GM12891 (cell line): ENCODE measurements around the gene ABCA13.
A peak's percentile ranks its signal among the peaks of the same experiment; 100 is the strongest.

Source experiments
- DNase-seq: peaks from one replicate; pipeline ENCODE4 v3.0.0; 2011; ENCODE audit warnings: low spot score; ENCODE audit not compliant: insufficient read length
- FAIRE-seq: peaks from 2 replicates; lab custom pipeline; 2011; peaks lifted over from hg19 to GRCh38; lab: Jason Lieb, UNC
- PAX5 ChIP-seq: IDR thresholded peaks from 2 replicates; pipeline ENCODE4 v1.6.1; 2011; ENCODE audit warnings: low read length, moderate library complexity, mild to moderate bottlenecking; ENCODE audit not compliant: insufficient read depth, severe bottlenecking
- POLR2A ChIP-seq: IDR thresholded peaks from 2 replicates; pipeline ENCODE4 v1.6.1; 2011; ENCODE audit warnings: low read depth, low read length, control low read depth
- POLR2AphosphoS5 ChIP-seq: IDR thresholded peaks from 2 replicates; pipeline ENCODE4 v1.6.1; 2011; ENCODE audit warnings: low read depth, low read length, control low read depth
- POU2F2 ChIP-seq: IDR thresholded peaks from 2 replicates; pipeline ENCODE4 v1.6.1; 2011; ENCODE audit warnings: low read depth, mild to moderate bottlenecking, control low read depth, low read length, moderate library complexity
- SPI1 ChIP-seq: IDR thresholded peaks from 2 replicates; pipeline ENCODE4 v1.6.1; 2011; ENCODE audit warnings: low read depth, low read length, control low read depth
- TAF1 ChIP-seq: IDR thresholded peaks from 2 replicates; pipeline ENCODE4 v1.6.1; 2011; ENCODE audit warnings: low read depth, low read length, control low read depth

Gene ABCA13

DNA sequence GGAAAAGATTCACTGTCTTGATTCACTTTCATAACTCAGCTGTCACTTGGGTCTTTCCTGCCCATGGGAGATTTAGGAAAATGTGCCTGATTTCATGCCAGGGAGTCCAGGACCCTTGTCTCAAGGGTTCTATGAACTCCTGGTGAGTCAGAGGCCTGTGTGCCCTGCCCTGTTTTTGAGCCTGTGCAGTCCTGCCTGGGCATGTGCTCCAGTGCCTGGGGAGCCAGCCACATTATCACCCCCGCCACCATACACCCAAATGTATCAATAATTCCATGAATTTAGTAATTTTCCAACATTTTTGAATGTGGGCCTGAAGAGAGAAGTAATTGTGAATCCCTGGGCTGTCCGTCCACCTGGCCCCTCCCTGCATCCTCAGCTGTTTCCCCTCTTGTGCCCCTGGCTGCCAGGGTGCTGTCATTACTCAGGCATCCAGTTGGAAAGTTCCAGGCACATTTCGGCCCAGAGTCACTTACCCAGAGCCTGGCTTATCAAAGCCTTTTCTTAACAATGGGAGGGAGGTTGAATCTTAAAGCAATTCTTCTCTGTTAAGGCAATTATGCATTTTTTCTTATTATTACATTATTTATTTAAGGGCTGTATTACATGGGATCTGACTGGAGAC is 465.2 kb downstream of the ABCA13 start:
- DNase-seq (no peak), FAIRE-seq (no peak)
- TF ChIP-seq POU2F2 = no peak
- TF ChIP-seq POLR2AphosphoS5 = no peak
- no peak for TF ChIP-seq SPI1
- no peak for TF ChIP-seq TAF1
- TF ChIP-seq PAX5 = no peak
- TF ChIP-seq POLR2A = no peak

DNA sequence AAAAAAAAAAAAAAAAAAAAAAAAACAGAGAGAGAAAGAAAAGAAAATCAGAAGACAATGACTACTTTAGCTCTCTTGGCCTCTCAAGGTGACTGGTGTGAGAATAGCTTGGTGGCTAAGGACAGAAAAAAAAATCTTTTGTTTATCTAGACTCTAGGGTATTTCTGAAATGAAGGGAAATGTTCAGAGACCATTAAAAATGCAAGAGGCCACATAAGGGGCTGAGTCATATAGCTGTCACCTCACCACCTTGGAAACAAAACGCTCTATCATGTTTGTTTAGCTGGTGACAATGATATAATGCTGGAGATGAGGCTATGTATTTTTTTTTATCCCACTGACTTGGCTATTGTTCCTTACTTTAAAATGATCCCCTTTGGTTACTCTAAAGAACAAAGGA is 466.1 kb downstream of the ABCA13 start:
- DNase-seq (no peak), FAIRE-seq (no peak)
- no peak for TF ChIP-seq SPI1
- TF ChIP-seq POLR2AphosphoS5 = no peak
- no peak for TF ChIP-seq POU2F2
- TF ChIP-seq TAF1 = no peak
- no peak for TF ChIP-seq POLR2A

GRCh38 chr7:48638041-48638440 is 466.8 kb downstream of the ABCA13 start:
- TF ChIP-seq SPI1 = no peak
- no peak for TF ChIP-seq POLR2A
- no peak for TF ChIP-seq TAF1
- TF ChIP-seq PAX5 = no peak
- no peak for TF ChIP-seq POLR2AphosphoS5
- TF ChIP-seq POU2F2 = no peak
- FAIRE-seq = no peak
- DNase-seq = no peak

DNA sequence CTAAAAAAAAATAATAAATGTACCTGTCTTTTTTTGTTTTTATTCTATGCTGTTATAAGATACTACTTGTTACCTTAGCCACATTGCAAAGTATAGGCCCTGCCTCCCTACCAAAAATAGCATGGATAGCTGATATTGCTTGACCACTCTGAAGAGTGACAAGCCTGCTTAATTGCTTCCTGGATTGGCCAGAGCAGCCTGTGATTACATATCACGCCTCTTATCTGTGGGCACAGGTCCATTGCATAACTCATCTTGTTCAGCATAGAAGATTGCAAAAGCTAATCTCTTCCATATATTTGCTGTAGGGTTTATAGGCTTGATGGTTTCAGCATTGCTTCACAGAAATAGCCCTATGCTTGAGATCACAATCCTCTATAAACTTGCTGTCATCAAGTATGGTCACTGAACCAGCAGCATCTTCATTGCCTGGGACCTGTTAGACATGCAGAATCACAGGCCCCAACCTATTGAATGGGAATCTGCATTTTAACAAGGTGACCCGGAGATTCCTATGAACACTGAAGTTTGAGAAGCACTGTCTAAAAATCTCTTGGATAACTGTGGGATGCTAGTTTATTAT is 472.3 kb downstream of the ABCA13 start:
- DNase-seq (no peak), FAIRE-seq (no peak)
- no peak for TF ChIP-seq SPI1
- TF ChIP-seq POLR2A = no peak
- TF ChIP-seq POU2F2 = no peak
- TF ChIP-seq PAX5 = no peak
- TF ChIP-seq TAF1 = no peak
- TF ChIP-seq POLR2AphosphoS5 = no peak

DNA sequence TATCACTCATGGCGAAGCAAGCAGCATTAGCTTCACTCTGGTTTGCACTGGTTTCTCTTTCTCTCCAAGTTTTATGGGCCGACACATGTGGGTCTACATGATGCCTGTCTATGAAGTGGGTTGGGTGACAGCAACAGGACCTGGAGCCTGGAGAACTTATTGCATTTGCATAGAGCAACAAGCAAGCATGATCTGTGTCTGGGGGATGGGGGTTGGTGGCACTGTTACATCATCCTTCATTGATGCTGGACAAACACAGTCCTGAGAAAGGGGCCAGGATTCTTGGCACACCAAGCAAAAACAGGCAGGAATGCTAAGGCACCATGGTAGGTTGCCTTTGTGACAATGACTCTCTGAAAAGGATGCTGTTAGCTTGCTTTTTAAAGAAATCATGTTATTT is 486.9 kb downstream of the ABCA13 start:
- TF ChIP-seq PAX5 (no peak), POLR2AphosphoS5 (no peak)
- FAIRE-seq (no peak), DNase-seq (no peak)

GRCh38 chr7:48660306-48660870 is 489.1 kb downstream of the ABCA13 start:
- TF ChIP-seq PAX5 (no peak), POLR2AphosphoS5 (no peak), TAF1 (no peak), SPI1 (no peak), POLR2A (no peak), POU2F2 (no peak)
- no peak for FAIRE-seq

DNA sequence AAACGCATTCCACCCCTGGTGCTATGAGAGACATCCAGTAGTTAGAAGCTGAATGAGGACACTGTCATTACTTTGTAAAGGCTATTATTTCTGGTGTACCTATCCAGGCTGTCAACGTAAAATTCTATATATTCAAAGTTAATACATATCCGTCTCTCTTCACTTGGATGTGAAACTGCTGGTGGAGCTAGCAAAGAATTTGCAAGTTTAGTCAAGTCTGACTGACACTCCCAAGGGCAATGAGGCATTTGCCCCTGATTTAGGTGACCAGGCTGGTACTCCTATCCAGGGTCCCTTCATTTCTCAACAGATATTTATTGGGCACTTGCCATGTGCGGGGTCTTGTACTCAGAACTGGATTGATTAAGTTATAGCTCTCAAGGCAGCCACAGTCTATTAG is 493.0 kb downstream of the ABCA13 start:
- DNase-seq (no peak), FAIRE-seq (no peak)
- TF ChIP-seq POLR2A (no peak), TAF1 (no peak), PAX5 (no peak), POU2F2 (no peak), POLR2AphosphoS5 (no peak), SPI1 (no peak)

More at GRCh38 chr7:48660306-48660870, 489.1 kb downstream of the ABCA13 start:
- no peak for DNase-seq

DNA sequence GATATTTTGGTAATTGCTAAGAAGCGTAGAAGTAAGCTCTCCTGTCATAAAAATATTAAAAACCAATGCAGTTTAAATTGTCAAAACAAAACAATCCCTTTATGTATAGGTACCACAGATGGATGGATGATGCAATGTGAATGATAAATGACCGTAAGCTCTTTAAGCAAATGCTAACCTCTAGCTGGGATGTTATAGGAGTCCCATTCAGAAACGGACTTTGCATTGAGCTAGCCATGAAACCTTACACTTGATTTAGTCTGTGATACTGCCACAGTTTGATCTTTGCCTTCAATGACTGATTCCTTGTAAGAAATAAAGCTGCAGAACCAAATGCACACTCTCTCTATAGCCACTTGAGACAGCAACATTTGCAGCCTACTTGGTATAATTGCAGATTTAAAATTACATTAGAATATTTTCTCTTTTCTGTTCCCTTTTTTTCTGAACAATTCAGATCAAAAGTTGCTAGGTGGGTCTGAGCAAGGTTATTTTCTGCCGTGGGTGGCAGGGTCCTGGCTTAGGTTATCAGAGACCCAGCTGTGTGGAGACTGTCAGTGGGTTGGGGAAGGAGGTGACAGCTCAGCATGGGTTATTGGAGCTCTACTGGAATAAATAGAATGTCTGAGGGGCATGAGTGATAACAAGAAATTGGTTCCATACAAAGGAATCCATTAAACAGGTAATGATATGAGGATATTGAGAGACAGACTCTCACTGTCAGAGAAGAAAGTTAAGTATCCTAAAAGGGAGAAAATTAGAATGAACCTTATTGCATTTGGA is 494.3 kb downstream of the ABCA13 start:
- FAIRE-seq = no peak
- TF ChIP-seq POLR2A = no peak
- TF ChIP-seq POU2F2 = no peak
- TF ChIP-seq POLR2AphosphoS5 = no peak
- TF ChIP-seq SPI1 = no peak
- no peak for TF ChIP-seq TAF1
- no peak for TF ChIP-seq PAX5

DNA sequence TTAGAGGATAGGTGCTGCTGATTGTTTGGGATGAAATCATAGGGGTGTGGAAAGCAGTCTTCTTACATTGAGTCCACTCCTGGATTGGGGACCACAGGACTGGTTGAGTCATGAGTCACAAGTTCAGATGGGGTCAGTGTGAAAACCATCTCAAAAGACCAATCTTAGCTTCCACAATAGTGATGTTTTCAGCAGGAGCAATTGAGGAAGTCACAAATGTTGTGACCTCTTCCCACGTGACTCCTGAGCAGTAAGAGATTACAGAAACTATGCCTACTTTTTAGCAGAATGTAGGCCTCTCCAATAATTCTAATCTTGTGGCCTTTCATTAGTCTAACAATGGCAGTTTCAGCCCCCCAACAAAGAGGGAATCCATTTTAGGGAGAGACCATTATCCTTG is 496.1 kb downstream of the ABCA13 start:
- no peak for DNase-seq
- FAIRE-seq = no peak

More for the DNA sequence above, 494.3 kb downstream of the ABCA13 start:
- no peak for DNase-seq

DNA sequence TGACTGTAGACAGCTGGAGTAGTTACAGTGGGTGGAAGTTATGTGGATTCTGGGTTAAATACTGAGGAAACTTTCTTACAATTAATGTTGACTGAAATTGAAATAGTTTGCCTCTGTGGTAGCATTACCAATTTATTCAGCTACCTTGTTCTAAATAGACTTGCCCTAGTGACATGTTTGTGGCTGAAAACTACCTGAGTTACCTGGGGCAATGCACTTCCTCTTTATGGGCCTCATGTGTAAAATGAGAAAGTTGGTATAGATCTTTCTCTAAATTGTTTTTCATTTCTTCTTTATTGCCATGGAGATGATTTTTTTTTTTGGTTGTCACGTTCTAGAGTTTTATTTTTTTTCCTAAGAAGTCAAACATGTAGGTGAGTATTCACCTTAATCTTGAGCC is 500.4 kb downstream of the ABCA13 start:
- TF ChIP-seq TAF1 (no peak), SPI1 (peak; percentile 52; the same call in 1 of the 2 replicates), PAX5 (no peak), POU2F2 (no peak), POLR2A (no peak)
- FAIRE-seq = no peak
- no peak for DNase-seq

More for the DNA sequence above, 496.1 kb downstream of the ABCA13 start:
- TF ChIP-seq POU2F2 = no peak
- no peak for TF ChIP-seq TAF1
- no peak for TF ChIP-seq PAX5
- no peak for TF ChIP-seq POLR2A
- TF ChIP-seq POLR2AphosphoS5 = no peak
- TF ChIP-seq SPI1 = no peak

GRCh38 chr7:48681006-48681405 is 509.7 kb downstream of the ABCA13 start:
- FAIRE-seq = no peak
- TF ChIP-seq SPI1 = no peak
- TF ChIP-seq TAF1 = no peak
- TF ChIP-seq POLR2A = no peak
- no peak for TF ChIP-seq PAX5
- no peak for TF ChIP-seq POU2F2
- TF ChIP-seq POLR2AphosphoS5 = no peak
- no peak for DNase-seq
